Natural killer cell (primary cell): Measurements from ENCODE around the gene SLC20A1. TPM values are rescaled to one million over a fixed set of nuclear protein-coding genes. Genes with fewer than 3 reads are reported as not detected.

Experiments used
- ATAC-seq, 3 donors: fragments of 150-1000 bp in 2 of 3; fragments of 200-7000 bp in 1 of 3; cut with Tn5 transposase; 1 replicate in 1 of 3; 2 replicates in 2 of 3; pipeline ENCODE4 v1.10.0; 2021; ENCODE audit warnings: mild to moderate bottlenecking in 2 of 3, moderate library complexity in 2 of 3
- DNase-seq, 2 donors: peaks; one replicate each; pipeline versions ENCODE4 v3.0.0 to v3.0.0-alpha.2; 2013 to 2021; ENCODE audit warnings: mixed read lengths in 1 of 2
- H3K27ac ChIP-seq: one replicate; pipeline ENCODE4 v1.5.1; 2013; ENCODE audit warnings: mild to moderate bottlenecking, low read length
- H3K27me3 ChIP-seq: one replicate; pipeline ENCODE4 v1.6.1; 2013; ENCODE audit warnings: low read length; ENCODE audit not compliant: control insufficient read depth, insufficient read depth
- H3K36me3 ChIP-seq: one replicate; pipeline ENCODE4 v1.6.1; 2013; ENCODE audit warnings: low read length; ENCODE audit not compliant: control insufficient read depth, insufficient read depth
- H3K4me1 ChIP-seq: one replicate; pipeline ENCODE4 v1.6.1; 2013; ENCODE audit warnings: low read length; ENCODE audit not compliant: control insufficient read depth, insufficient read depth
- H3K4me3 ChIP-seq: one replicate; pipeline ENCODE4 v1.5.1; 2013; ENCODE audit warnings: low read length
- H3K9me3 ChIP-seq: one replicate; pipeline ENCODE4 v1.6.1; 2013; ENCODE audit warnings: low read length; ENCODE audit not compliant: control insufficient read depth, insufficient read depth
- H3K27ac Mint-ChIP-seq, 2 donors: one replicate each; pipeline ENCODE4 v1.8.0; 2022; ENCODE audit warnings: mild to moderate bottlenecking in 2 of 2, mixed read lengths in 2 of 2, moderate library complexity in 1 of 2
- H3K27me3 Mint-ChIP-seq, 2 donors: one replicate each; pipeline ENCODE4 v1.8.0; 2022; ENCODE audit warnings: low read depth in 2 of 2, mixed read lengths in 2 of 2
- H3K36me3 Mint-ChIP-seq: one replicate; pipeline ENCODE4 v1.8.0; 2022; ENCODE audit warnings: mixed read lengths
- H3K4me1 Mint-ChIP-seq, 2 donors: one replicate each; pipeline ENCODE4 v1.8.0; 2022; ENCODE audit warnings: mixed read lengths in 2 of 2
- H3K4me3 Mint-ChIP-seq: one replicate; pipeline ENCODE4 v1.8.0; 2022; ENCODE audit warnings: mild to moderate bottlenecking, moderate library complexity, mixed read lengths
- H3K9me3 Mint-ChIP-seq, 2 donors: one replicate each; pipeline ENCODE4 v1.8.0; 2022; ENCODE audit warnings: mixed read lengths in 2 of 2
- WGBS: methylation state at CpG from one replicate; pipeline ENCODE4 v1.1.7; 2013; ENCODE audit warnings: missing lambda C conversion rate; ENCODE audit not compliant: insufficient coverage; 5-methylcytosine and 5-hydroxymethylcytosine counted together
- intact Hi-C: fragments of 100-400 bp; cut with micrococcal nuclease; formaldehyde crosslinking; loops from one replicate; pipeline ENCODE4 v1.14.2; 2022
- total RNA-seq, 4 donors: library from RNA; stranded (reverse); fragments of 120-200 nt in 1 of 4; gene quantifications; one replicate each; pipeline versions ENCODE4 v1.2.3 to v1.2.4, GENCODE V29; 2013 to 2022
- TF ChIP-seq, protein P1 (sequence below): fragments of 200-600 bp; IDR thresholded peaks from one replicate; pipeline ENCODE4 v1.8.0; 2022; ENCODE audit warnings: antibody characterized with exemption

SLC20A1 gene
- total RNA-seq, 3 donors from 2014 or later (not counting 1 experiment from before 2014, with no cell fraction given), result 193 to 241 (median 233) TPM

GRCh38 chr2:112708968-112709367 is 63.2 kb downstream of the SLC20A1 start:
- H3K27ac ChIP-seq, result peak overlapping the region; percentile 61
- ATAC-seq, result peak; percentile 6 to 78 (median 56)
- intact Hi-C loops, result no loop called here
- H3K4me3 Mint-ChIP-seq, result peak overlapping the region; percentile 52
- TF ChIP-seq, protein P1, sequence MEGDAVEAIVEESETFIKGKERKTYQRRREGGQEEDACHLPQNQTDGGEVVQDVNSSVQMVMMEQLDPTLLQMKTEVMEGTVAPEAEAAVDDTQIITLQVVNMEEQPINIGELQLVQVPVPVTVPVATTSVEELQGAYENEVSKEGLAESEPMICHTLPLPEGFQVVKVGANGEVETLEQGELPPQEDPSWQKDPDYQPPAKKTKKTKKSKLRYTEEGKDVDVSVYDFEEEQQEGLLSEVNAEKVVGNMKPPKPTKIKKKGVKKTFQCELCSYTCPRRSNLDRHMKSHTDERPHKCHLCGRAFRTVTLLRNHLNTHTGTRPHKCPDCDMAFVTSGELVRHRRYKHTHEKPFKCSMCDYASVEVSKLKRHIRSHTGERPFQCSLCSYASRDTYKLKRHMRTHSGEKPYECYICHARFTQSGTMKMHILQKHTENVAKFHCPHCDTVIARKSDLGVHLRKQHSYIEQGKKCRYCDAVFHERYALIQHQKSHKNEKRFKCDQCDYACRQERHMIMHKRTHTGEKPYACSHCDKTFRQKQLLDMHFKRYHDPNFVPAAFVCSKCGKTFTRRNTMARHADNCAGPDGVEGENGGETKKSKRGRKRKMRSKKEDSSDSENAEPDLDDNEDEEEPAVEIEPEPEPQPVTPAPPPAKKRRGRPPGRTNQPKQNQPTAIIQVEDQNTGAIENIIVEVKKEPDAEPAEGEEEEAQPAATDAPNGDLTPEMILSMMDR, result no peak
- H3K27ac Mint-ChIP-seq, result peak overlapping the region; percentile 77 to 89
- H3K9me3 Mint-ChIP-seq, result no peaks in the 10 kb centered on the region
- H3K27me3 ChIP-seq, result no peaks in the 10 kb centered on the region
- H3K36me3 Mint-ChIP-seq, result no peaks in the 10 kb centered on the region
- 31% methylated on average over 10 of the region's 10 CpGs for WGBS
- peaks cover 0 to 2% of the 10 kb centered on the region in 2 donors for H3K27me3 Mint-ChIP-seq
- H3K9me3 ChIP-seq, result no peaks in the 10 kb centered on the region
- H3K36me3 ChIP-seq, result no peaks in the 10 kb centered on the region
- H3K4me1 Mint-ChIP-seq, result peaks cover 41 to 69% of the 10 kb centered on the region in 2 donors
- DNase-seq, result no peak
- H3K4me3 ChIP-seq, result no peak overlapping the region
- H3K4me1 ChIP-seq, result peaks cover 44% of the 10 kb centered on the region

DNA sequence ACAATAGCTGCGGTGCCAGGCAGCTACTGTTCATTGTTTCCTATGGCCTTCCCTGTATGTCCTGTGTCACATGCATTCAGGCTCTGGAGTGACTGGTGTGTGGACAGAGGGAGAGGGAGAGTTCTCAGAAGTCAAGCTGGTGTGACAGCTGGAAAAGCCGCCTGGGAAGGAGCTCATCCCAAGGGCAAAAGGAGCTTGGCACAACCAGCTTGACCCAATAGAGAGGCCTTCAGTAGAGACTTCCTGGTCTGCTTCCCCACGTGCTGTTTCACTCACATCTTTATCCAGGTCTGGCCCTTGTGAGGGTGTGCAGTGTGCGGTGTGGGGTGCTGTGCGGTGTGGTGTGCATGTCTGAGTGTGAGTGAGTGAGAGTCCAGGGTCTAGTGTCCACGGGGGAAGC is 64.0 kb downstream of the SLC20A1 start:
- Mint-ChIP-seq H3K27me3 (peaks cover 0 to 2% of the 10 kb centered on the region in 2 donors), H3K36me3 (no peaks in the 10 kb centered on the region), H3K27ac (peak overlapping the region; percentile 77 to 89), H3K4me3 (no peak overlapping the region), H3K9me3 (no peaks in the 10 kb centered on the region), H3K4me1 (peaks cover 41 to 69% of the 10 kb centered on the region in 2 donors)
- ATAC-seq (no peak), DNase-seq (no peak)
- TF ChIP-seq, protein P1, result no peak
- Histone ChIP-seq H3K36me3 (no peaks in the 10 kb centered on the region), H3K27me3 (no peaks in the 10 kb centered on the region), H3K9me3 (no peaks in the 10 kb centered on the region), H3K4me3 (no peak overlapping the region), H3K4me1 (peaks cover 44% of the 10 kb centered on the region), H3K27ac (no peak overlapping the region)
- WGBS, result 88% methylated on average over 6 of the region's 6 CpGs
- intact Hi-C loops, result no loop called here

DNA sequence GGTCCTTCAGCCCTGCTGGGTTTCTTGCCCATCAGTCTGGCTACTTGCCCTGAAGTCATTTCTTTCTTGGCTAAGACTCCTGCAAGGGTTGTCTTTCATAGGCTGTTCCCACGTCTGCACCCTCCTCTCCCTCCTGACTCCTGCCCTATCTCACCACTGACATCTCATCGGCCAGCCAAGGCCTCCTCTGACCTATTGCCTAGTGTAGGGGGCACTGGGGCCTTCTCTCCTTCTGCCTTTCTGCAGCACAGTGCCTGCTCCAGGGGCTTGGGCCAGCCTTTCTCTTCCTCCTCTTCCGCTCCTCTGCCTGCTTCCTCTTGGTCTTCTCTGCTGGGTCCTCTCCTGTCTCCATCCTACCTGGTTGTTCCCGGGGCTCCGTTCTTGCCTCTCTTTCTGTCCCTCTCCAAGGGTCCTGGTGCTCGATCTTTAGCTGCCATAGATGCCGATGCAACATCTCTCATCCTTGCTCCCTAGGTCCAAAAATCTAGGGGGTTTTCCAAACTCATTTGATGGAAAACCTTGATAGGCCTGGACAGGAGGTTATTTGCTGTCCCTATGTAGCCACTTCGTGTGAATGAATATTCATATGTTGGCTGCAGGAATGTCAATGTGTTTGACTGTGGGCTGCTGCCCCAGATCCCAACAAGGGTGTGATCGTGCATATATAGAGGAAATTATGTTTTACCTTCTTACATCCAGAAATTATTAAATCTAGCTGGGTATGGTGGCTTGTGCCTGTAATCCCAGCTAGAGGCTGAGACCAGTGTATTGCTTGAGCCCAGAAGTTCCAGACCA is 65.4 kb downstream of the SLC20A1 start:
- Mint-ChIP-seq H3K4me3 (no peak overlapping the region), H3K36me3 (no peaks in the 10 kb centered on the region), H3K27me3 (peaks cover 0 to 2% of the 10 kb centered on the region in 2 donors), H3K27ac (peak overlapping the region in 1 of 2 donors; percentile 8), H3K9me3 (no peaks in the 10 kb centered on the region), H3K4me1 (peaks cover 31 to 58% of the 10 kb centered on the region in 2 donors)
- H3K27ac ChIP-seq, result no peak overlapping the region
- 93% methylated on average over 8 of the region's 9 CpGs for WGBS
- no peaks in the 10 kb centered on the region for H3K27me3 ChIP-seq
- no peaks in the 10 kb centered on the region for H3K36me3 ChIP-seq
- DNase-seq (no peak), ATAC-seq (no peak)
- intact Hi-C loops, result no loop called here
- H3K4me3 ChIP-seq, result no peak overlapping the region
- H3K9me3 ChIP-seq, result no peaks in the 10 kb centered on the region
- TF ChIP-seq, protein P1, result no peak
- H3K4me1 ChIP-seq, result peaks cover 35% of the 10 kb centered on the region
